DMS53 treated with DMSO at 0.1 percent for 48 hours (cell line): ENCODE data around the gene GRAMD2B.
"Not testable (repeated sequence)": the region's sequence is repeated elsewhere in the genome, so short reads cannot be mapped to it uniquely, and the experiment has no call there.

Source experiments
- DNase-seq: peaks from one replicate; lab custom pipeline; 2025; ENCODE audit not compliant: unreplicated experiment; lab: John Stamatoyannopoulos, UW

Gene GRAMD2B, protein sequence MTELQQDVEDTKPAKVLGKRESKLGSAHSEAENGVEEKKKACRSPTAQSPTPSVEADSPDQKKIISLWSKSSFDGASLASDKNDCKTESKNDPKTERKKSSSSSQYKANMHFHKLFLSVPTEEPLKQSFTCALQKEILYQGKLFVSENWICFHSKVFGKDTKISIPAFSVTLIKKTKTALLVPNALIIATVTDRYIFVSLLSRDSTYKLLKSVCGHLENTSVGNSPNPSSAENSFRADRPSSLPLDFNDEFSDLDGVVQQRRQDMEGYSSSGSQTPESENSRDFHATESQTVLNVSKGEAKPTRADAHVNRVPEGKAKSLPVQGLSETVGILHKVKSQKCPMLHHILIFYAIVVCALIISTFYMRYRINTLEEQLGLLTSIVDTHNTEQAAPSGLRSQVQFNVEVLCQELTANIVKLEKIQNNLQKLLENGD

DNA sequence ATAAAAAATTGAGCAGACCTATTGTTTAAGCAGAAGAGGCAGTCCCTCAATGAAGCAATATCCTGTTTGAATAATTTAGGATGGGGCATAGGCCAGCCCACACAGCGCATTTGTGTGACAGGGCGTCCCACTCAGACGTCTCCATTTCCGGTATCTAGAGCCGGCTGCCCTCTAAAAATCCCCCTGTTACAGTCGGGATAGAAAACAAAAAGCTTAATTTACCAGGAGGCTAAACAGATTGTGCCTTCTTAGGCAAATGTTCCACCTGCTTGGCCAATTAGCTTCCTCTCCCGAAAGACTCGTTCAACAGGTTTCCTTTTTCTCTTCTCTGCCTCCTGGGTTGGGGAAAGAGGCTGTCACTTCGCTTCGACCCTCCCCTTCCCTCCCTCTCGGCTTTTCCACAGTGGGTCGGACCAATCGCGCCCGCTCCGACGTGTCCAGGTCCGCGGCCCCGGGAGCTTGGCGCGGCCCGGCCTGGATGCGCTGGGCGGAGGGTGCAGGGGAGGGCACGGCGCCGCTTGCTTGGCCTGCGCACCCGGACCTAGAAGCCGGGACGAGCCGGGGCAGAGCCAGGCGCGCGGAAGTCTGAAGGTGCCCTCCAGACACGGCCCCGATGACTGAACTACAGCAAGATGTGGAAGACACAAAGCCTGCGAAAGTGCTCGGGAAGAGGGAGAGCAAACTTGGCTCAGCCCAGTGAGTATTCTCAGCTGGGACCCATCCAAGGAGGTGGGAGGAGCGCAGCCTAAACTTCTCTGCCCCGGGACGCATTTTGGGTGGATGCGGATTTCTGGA is at the start of gene GRAMD2B:
TSS of gene GRAMD2B (plus strand) at position 416 of the 795 bp plus-strand sequence. CDS start at position 614, 198 bp downstream.
- peak; percentile 89 for DNase-seq

DNA sequence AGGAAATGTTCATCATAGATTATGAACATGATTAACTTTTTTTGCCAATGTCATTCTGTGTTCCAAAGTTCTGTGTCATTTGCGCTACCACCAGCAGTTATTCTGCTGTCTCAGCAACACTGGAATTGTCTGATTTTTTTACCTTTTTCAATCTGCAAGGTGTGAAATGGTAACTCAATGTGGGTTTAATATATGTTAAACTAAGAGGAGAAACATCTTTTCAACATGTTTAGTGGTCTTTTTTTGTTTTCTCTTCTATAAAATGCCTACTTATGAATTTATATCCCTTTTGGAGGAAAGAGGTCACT is 49.1 kb upstream of the GRAMD2B start:
- DNase-seq, result no peak

DNA sequence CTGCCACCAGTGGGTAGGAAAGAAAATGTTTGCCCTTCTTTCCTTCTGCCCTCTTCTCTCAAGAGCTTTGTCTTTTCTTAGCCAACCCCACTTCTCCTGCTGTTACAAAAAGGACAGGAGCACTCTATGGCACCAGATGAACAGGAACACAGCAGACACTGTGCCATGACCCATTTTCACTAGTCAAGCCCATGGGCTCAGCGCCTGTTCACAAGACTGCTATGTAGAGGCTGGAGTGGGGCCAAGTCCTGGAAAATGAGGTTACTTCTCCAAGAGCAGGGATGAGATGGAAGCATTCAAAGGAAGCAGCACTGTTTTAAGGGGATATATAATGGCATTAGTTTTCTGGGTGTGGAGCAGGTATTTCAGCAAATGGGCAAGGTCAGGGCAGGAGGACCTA is 46.8 kb upstream of the GRAMD2B start:
- no peak for DNase-seq

DNA sequence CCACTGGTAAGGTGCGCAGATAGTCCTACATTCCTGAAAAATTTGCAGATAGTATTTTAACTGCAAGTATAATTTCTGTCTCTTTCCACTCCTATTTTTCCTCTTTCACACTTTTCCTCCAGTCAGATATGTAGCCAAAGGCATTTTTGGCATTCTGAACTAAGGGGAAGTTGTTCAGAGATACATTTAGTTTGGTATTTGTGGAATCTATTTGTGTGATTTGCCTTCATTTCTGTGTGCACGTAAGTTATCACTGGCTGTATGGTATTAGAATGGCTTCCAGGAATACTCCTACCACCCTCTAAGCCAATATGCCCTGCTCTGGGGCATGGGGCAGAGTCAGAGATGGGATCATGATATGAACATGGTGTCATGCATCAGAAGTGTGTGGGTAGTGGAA is 45.8 kb upstream of the GRAMD2B start:
- no peak for DNase-seq

DNA sequence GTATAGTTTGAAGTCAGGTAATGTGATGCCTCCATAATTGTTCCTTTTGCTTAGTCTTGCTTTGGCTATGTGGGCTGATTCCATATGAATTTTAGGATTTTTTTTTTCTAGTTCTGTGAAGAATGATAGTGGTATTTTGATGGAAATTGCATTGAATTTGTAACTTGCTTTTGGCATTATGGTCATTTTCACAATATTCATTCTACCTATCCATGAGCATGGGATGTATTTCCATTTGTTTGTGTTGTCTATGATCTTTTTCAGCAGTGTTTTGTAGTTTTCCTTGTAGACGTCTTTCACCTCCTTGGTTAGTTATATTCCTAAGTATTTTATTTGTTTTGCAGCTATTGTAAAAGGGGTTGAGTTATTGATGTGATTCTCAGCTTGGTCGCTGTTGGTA is 42.9 kb upstream of the GRAMD2B start:
- DNase-seq, result not testable (repeated sequence)

DNA sequence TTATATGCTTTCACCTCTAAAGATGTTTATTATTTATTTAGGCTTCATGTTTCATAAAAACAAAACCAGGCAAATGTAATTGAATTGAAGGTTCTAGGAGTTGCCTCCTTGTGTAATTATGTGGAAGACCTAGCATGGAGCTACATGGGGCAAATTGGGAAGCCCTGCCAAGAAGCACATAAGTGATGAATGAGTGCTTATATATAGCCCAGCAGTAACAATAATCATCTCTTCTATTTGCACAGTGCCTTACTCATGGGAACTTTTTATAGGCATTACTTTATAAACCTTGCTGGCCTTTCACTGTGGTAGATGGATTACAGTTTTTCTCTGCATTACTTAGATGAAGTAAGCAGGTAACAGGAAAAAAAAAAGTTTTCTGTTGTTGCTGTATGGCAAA is 40.0 kb upstream of the GRAMD2B start:
- DNase-seq, result no peak

DNA sequence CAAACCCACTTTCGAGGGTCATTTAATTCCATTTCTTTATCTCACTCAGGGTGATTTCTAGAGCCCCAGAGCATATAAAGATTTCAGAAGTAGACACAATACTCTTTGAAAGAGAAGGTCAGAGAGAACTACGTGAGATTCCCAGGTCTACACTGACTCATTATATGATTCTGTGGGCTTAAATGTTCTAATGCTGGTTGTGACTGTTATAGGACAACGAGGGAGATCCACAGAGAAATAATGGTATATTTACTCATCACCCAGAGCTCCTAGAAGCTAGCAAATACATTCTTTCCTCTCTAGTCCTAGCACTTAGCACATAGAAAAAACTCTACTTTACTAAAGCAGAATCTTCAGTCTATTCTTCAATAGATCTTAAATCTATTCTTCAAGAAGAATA is 39.4 kb upstream of the GRAMD2B start:
- DNase-seq, result no peak

DNA sequence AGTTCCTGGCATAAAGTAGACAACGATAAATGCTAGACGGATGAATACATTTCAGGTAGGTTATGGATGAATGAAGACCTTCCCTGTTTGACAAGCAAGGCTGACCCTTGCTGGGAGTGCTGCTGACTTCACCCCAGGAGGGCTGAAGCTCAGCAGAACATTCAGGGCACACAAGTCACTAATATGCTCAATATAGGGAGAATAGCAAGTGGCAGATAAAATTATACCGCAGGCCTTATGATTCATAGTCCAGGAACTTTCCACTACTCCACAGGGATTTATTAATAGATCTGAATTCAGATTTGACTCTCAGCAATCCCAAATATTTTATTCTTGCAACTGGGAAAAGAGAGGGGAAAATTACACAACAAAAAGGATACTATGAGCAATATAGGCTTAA is 38.2 kb upstream of the GRAMD2B start:
- no peak for DNase-seq

DNA sequence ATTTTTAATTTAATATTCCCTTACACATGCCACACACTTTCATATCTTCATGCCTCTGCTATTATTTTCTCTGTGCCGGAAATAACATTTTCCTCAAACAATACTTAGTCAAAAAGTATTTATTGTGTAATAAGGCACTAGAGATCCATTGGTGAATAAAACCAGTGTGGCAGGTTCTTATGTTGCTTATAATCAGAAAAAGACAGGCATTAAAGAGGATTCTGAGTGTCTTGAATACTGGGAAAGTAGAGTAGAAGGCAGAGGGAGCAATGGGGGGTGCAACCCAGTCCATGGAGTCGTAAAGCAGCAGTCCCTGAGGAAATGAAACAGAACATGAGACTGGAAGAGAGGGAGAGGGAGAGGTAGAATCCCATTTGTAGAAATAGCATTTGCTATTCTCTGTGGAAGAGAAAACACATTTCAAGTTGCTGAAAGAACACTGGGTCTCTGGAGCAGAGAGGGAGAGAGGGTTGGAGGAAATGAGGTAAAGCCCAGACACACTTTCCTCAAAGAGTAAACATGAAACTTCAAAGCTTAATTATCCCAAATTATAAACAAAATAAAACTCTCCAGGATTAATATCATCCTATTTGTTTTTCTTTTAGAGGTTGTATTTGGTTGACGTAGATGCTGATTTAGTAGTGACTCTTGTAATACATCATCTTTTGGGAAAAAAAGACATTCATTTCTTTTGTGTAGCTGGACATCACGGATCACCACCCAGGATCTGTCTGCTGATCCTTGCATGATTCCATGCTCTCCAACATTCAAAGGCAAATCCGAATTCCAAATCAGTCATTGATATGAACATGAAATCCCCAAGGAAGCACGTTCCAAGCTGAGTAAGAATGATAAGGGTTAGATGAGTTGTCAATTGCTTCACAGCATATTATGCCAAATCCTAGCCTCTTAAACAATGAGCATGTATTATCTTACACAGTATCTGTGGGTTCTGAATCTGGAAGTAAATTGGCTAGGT is 37.4 kb upstream of the GRAMD2B start:
- no peak for DNase-seq

DNA sequence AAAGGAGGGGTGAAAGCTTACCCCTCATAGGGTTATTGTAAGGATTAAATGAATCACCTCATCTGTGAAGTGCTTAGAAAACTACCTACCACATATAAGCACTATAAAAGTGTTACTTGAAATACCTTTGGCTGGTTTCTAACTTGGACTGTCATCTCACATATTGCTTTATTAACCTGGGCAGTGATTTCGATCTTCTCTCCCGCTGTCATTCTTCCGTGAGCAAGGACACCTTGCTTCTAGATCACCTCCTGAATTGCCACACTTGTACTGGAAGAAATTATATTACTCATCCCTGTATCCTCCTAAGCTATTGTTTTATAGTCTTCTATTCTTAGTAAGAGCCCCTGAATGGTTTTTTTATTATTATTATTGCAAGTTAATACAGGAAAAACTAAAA is 34.0 kb upstream of the GRAMD2B start:
- no peak for DNase-seq

DNA sequence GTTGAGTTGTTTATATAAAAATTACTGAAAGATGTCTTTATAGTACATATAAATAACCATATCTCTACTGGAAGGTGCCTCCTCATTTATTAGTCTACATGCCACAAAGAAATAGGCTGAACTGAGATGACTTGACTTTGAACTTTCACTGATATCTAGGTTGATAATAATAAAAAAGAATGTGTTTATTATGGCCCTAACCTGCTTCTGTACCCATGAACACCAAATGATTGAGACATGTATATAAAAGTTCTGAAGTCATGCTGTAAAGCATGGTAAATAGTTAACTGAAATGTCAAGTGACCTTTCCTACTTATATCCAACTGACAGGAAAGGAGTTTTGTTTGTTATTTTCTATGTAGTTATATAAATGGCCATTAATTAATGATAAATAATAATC is 33.2 kb upstream of the GRAMD2B start:
- DNase-seq, result no peak

DNA sequence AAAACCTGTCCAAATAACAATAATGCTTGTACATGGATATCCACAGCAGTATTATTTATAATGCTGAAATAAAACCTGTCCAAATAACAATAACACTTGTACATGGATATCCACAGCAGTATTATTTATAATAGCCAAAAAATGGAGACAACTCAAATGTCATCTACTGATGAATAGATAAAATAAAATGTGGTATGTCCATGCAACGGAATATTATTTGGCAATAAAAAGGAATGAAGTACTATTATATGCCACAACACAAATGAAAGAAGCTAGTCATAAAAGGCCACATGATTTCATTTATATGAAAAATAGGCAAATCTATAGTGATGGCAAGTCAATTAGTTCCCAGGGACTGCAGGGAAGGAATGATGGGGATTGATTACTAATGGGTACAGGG is 31.8 kb upstream of the GRAMD2B start:
- no peak for DNase-seq

DNA sequence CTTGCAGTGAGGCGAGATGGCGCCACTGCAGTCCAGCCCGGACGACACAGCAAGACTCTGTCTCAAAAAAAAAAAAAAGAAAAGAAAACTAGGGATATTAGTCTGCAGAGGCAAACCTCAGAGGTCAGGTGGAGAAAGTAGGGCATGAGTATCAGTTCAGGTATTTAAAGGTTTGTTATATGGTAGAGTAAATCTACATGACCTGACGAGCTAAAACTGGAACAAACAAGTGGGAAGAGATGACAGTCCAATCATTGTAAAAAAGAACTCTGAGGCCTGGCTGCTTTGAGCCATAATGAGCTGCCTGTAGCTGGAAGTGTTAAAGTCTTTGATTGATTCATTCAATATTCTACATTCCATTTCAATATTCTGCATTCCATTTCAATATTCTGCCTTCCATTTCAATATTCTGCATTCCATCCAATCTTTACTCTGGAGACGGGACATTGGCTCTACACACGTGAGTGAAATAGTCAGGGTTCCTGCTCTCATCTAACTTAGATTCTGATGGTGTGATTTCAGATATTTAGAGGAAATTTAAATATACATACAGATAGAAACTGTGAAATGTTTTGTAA is 28.9 kb upstream of the GRAMD2B start:
- DNase-seq, result no peak

DNA sequence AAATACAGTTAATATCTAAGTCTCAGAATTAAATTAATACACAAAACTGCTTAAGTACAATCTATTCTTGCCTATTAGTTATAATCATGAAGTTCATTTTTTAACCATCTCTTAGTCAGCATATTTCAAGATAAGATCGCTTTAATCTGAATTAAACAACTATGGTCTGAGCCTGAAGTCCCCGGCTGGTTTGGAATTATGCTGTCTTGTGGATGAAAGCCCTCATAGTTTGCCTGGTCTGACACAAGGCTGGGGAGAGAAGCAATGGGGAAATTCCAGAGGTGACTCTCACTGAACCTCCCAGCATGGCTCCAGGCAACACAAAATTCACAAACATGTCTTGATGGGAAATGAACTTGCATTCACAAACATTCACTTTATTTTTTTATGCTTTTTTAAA is 28.0 kb upstream of the GRAMD2B start:
- no peak for DNase-seq

DNA sequence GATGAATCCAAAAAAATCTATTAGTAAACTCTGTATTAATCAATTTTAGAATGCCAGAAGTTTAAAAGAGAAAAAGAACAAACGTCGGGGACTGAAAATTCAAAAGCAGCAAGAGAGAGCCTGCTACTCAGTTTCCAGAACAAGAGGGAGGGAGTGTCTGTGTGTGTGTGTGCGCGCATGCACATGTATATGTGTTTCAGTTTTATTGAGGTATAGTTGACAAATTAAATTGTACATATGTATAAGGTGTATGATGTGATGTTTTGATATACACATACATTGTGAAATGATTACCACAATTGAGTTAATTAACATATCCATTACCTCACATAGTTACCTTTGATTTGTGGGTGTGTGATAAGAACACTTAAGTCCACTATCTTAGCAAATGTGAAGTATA is 27.6 kb upstream of the GRAMD2B start:
- no peak for DNase-seq

DNA sequence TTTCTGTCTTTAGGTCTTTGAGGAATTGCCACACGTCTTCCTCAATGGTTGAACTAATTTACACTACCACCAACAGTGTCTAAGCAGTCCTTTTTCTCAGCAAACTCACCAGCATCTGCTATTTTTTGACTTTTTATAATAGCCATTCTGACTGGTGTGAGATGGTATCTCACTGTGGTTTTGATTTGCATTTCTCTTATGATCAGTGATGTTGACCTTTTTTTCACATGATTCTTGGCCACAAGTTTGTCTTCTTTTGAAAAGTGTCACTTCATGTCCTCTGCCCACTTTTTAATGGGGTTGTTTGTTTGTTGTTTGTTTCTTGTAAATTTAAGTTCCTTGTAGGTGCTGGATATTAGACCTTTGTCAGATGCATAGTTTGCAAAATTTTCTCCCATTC is 26.5 kb upstream of the GRAMD2B start:
- DNase-seq, result not testable (repeated sequence)

DNA sequence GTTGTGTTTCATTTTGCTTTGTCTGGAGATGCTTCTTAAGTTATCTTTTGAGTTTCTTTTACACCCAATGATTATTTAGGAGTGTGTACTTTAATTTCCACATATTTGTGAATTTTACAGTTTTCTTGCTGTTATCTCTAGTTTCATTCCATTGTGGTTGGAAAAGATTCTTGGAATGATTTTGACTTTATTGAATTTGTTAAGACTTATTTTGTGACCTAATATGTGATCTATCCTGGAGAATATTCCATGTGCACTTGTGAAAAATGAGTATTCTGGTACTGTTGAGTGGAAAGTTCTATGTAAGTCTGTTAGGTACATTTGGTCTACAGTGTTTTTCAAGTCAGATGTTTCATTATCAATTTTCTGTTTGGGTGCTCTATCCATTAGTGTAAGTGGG is 24.4 kb upstream of the GRAMD2B start:
- no peak for DNase-seq

DNA sequence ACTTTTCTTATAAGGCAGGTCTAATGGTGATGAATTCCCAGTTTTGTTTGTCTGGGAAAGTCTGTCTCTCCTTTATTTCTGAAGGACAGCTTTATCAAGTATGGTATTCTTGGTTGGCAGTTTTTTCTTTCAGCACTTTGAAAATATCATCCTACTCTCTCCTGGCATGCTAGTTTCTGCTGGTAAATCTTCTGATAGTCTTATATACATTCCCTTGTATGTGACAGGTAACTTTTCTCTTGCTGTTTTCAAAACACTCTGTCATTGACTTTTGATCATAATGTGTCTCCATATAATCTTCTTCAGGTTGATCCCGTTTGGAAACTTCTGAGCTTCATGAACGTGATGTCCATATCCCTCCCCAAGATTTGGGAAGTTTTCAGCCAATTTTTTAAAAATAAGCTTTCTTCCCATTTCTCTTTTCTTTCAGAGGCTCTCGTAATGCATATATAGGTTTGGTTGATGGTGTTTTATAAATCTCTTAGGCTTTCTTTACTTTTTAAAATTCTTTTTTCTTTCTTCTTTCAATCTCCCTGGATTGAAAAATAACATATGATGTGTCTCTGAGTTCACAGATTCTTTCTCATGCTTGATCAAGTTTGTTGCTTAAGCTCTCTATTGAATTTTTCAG is 22.5 kb upstream of the GRAMD2B start:
- no peak for DNase-seq

DNA sequence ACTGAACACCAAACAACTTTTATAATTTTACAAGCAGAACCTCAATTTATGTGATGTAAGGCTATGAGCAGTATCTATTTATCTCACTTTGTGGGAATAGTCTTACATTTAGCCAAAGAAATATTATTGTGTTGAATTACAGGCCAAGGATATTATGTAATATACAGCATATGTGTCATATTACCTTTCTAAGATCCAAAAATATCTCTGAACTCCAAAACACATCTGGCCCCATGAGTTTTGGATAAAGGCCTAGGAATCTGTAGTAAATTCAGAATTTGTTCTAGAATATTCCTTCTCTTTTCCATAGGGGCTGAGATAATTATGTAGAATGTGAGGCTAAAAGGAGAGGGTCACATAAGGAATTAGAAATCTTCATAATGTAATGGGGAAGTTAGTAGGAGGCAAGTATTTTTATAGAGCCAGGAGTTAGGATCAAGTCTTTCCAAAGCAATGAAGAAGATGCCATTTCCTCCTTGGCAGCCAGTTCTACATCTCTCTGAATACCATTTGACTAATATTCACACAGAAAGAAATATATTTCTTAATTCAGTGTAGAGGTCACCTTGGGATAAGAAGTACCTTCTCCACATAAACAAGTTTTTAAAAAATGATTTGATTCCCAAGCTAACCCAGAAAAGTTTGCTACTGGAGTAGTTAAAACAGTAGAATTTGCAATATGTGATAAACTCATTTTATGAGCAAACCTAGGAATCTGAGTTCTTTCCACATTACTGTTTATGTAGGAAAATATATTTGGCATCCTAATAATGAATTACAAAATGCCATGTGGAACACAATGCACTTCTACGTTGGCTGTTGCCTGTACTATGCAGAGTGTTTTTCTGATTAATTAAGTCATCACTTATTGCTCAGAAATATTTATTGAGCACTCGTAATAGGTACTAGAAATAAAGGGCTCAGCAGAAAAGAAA is 20.3 kb upstream of the GRAMD2B start:
- no peak for DNase-seq
